Measurements from ENCODE around the gene DKK3. TPM values are rescaled to one million over a fixed set of nuclear protein-coding genes. Genes with fewer than 3 reads are reported as not detected.

Gene DKK3
- total RNA-seq, 1 donor from 2014 or later, result 23.9 TPM

DNA sequence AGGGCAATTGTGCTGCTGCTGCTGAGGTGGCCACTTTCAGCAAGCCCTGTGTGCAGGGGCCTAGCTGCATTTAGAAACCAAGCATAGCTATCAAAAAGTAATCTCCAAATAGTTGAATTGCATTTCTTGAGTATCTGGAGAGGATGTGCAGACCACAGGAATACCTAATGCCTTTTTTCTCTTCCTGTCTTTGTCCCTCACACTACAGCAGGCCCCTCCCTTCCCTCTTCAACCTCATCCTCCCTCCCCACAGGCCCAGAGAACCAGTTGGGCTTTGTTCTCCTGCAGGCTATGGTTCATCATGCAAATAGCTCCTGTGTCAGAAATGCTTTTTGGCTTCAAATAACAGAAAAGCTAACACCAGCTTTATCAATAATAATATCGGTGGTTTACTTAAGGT lies 47.7 kb downstream of the DKK3 start:
- TF ChIP-seq EZH2 (IDR thresholded peaks at IDR 0.05) (no peak), EZH2phosphoT487 (IDR thresholded peaks at IDR 0.05) (no peak)
- TF ChIP-seq, protein P1, sequence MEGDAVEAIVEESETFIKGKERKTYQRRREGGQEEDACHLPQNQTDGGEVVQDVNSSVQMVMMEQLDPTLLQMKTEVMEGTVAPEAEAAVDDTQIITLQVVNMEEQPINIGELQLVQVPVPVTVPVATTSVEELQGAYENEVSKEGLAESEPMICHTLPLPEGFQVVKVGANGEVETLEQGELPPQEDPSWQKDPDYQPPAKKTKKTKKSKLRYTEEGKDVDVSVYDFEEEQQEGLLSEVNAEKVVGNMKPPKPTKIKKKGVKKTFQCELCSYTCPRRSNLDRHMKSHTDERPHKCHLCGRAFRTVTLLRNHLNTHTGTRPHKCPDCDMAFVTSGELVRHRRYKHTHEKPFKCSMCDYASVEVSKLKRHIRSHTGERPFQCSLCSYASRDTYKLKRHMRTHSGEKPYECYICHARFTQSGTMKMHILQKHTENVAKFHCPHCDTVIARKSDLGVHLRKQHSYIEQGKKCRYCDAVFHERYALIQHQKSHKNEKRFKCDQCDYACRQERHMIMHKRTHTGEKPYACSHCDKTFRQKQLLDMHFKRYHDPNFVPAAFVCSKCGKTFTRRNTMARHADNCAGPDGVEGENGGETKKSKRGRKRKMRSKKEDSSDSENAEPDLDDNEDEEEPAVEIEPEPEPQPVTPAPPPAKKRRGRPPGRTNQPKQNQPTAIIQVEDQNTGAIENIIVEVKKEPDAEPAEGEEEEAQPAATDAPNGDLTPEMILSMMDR (IDR thresholded peaks at IDR 0.05), result no peak
- peaks cover 2% of the 10 kb centered on the region for H3K27me3 Mint-ChIP-seq (ENCODE audit: insufficient read depth, low read depth)
- H3K27ac ChIP-seq, result no peak overlapping the region

DNA sequence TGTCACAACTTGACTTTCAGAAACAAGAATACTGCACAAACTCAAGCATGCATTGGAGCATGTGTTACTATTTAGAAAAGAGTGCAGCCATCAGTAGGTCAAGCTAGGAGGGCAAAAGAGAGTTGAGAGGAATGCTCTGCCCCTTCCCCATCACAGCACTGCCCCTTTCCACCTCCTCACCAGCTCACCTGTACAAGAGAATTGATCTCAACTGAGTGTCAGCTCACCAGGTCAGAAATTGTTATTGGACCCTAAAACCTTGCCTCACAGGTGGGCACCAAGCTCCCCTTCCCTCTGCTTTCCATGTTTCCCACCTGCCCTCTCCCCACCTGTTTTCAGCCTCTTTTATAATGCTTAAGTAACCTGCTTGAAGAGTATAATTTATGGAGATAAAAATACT lies 48.8 kb downstream of the DKK3 start:
- H3K27ac ChIP-seq, result no peak overlapping the region
- no peak overlapping the region for H3K9ac ChIP-seq
- peaks cover 19% of the 10 kb centered on the region for H3K4me1 ChIP-seq
- DNase-seq (ENCODE audit: low spot score), result no peak
- H3K36me3 Mint-ChIP-seq, result peaks cover 43% of the 10 kb centered on the region
- no peak overlapping the region for H3K4me3 Mint-ChIP-seq
- peaks cover 2% of the 10 kb centered on the region for H3K27me3 Mint-ChIP-seq (ENCODE audit: insufficient read depth, low read depth)
- H3K79me2 ChIP-seq (ENCODE audit: low read depth), result no peaks in the 10 kb centered on the region
- H3K36me3 ChIP-seq, result no peaks in the 10 kb centered on the region
- H2AFZ ChIP-seq (replicated peaks), result no peak overlapping the region
- H3K27me3 ChIP-seq, result no peaks in the 10 kb centered on the region
- H3K27ac Mint-ChIP-seq, result no peak overlapping the region
- no peaks in the 10 kb centered on the region for H3K9me3 ChIP-seq (ENCODE audit: low read depth)
- no peaks in the 10 kb centered on the region for H3K9me3 Mint-ChIP-seq
- H3K4me2 ChIP-seq, result no peak overlapping the region
- H3K4me1 Mint-ChIP-seq, result peaks cover 12% of the 10 kb centered on the region
- peaks cover 8% of the 10 kb centered on the region for H3F3A ChIP-seq (ENCODE audit: low read depth)
- no peaks in the 10 kb centered on the region for H4K20me1 ChIP-seq (ENCODE audit: low read depth)
- TF ChIP-seq, protein P1 (IDR thresholded peaks at IDR 0.05), result no peak
- TF ChIP-seq EZH2phosphoT487 (IDR thresholded peaks at IDR 0.05), result no peak
- TF ChIP-seq EZH2 (IDR thresholded peaks at IDR 0.05), result no peak
- no peak overlapping the region for H3K4me3 ChIP-seq

More for the DNA sequence above, 47.7 kb downstream of the DKK3 start:
- H3K36me3 ChIP-seq, result no peaks in the 10 kb centered on the region
- H3K4me1 ChIP-seq, result peaks cover 19% of the 10 kb centered on the region
- H3K9ac ChIP-seq, result no peak overlapping the region
- Mint-ChIP-seq H3K27ac (peak overlapping the region; percentile 57), H3K9me3 (no peaks in the 10 kb centered on the region), H3K4me3 (no peak overlapping the region), H3K36me3 (peaks cover 41% of the 10 kb centered on the region), H3K4me1 (peaks cover 12% of the 10 kb centered on the region)
- H3K4me2 ChIP-seq, result no peak overlapping the region
- H3K27me3 ChIP-seq, result no peaks in the 10 kb centered on the region
- no peak overlapping the region for H3K4me3 ChIP-seq
- no peak overlapping the region for H2AFZ ChIP-seq (replicated peaks)
- no peaks in the 10 kb centered on the region for H4K20me1 ChIP-seq (ENCODE audit: low read depth)
- H3K9me3 ChIP-seq (ENCODE audit: low read depth), result no peaks in the 10 kb centered on the region
- no peak for DNase-seq (ENCODE audit: low spot score)
- peaks cover 8% of the 10 kb centered on the region for H3F3A ChIP-seq (ENCODE audit: low read depth)
- no peaks in the 10 kb centered on the region for H3K79me2 ChIP-seq (ENCODE audit: low read depth)

DNA sequence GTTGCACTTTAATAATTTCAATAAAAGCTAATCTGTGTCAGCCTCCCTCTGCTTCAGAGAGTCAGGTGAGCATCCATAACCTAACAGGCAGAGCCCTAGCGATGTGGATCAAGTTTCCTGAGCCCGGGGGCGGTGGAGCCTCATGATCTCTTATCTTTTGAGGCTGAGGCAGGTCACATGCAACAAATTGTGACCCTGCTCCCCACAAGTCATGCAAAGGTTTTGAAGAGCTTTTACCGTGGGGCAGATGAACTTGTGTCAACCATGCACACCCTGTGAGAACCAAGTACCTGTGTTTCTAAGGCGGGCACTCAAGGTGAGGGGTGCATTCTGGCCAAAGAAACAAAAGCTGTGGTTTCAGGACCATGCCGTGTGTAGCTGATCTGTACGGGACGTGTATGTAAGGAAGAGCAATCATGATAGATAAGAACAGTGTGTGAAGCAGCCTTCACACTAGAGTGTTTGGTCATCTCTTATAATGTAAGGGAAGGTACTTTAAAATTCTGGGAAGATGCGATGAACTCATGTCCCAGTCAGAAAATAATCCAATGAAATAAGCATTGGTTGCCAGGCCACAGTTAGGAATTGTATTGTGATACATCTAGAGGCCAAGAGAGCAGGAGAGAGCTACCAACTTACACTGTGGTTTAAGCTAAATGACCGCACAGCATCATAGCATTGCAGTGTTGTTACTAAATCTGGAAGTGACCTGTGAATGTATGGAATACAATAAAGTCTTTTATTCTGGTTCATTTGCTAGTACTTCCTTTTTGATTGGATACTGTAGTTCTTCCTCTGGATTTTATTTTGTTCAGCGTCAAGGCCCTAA lies 49.8 kb downstream of the DKK3 start:
- Mint-ChIP-seq H3K9me3 (no peaks in the 10 kb centered on the region), H3K4me3 (no peak overlapping the region), H3K27ac (no peak overlapping the region), H3K27me3 (ENCODE audit: insufficient read depth, low read depth) (peaks cover 2% of the 10 kb centered on the region), H3K36me3 (peaks cover 45% of the 10 kb centered on the region), H3K4me1 (peaks cover 10% of the 10 kb centered on the region)
- peaks cover 8% of the 10 kb centered on the region for H3F3A ChIP-seq (ENCODE audit: low read depth)
- no peaks in the 10 kb centered on the region for H4K20me1 ChIP-seq (ENCODE audit: low read depth)
- H3K27me3 ChIP-seq, result no peaks in the 10 kb centered on the region
- H3K79me2 ChIP-seq (ENCODE audit: low read depth), result no peaks in the 10 kb centered on the region
- H2AFZ ChIP-seq (replicated peaks), result no peak overlapping the region
- H3K4me3 ChIP-seq, result no peak overlapping the region
- peaks cover 19% of the 10 kb centered on the region for H3K4me1 ChIP-seq
- TF ChIP-seq, protein P1 (IDR thresholded peaks at IDR 0.05), result no peak
- no peak for TF ChIP-seq EZH2phosphoT487 (IDR thresholded peaks at IDR 0.05)
- TF ChIP-seq EZH2 (IDR thresholded peaks at IDR 0.05), result no peak
- DNase-seq (ENCODE audit: low spot score), result no peak
- H3K9ac ChIP-seq, result no peak overlapping the region
- no peaks in the 10 kb centered on the region for H3K36me3 ChIP-seq
- H3K4me2 ChIP-seq, result peak overlapping the region; percentile 45
- H3K9me3 ChIP-seq (ENCODE audit: low read depth), result no peaks in the 10 kb centered on the region
- no peak overlapping the region for H3K27ac ChIP-seq

Data from neural progenitor cell (in vitro differentiated cells).